D341Med (cell line): ENCODE results near the gene CUBN.

ENCODE experiments used
- DNase-seq: peaks from one replicate; pipeline ENCODE4 v3.0.0; 2012; ENCODE audit warnings: low spot score

The CUBN gene

GRCh38 chr10:17101257-17101909 is 28.2 kb downstream of the CUBN start:
- DNase-seq: no peak

- DNase-seq: no peak
Measured at GRCh38 chr10:17100586-17100985, 29.0 kb downstream of the CUBN start.

GRCh38 chr10:17098012-17098411 is 31.6 kb downstream of the CUBN start:
- no peak for DNase-seq

- DNase-seq: no peak
Measured at GRCh38 chr10:17094844-17095243, 34.8 kb downstream of the CUBN start.

GRCh38 chr10:17092986-17093803 is 36.4 kb downstream of the CUBN start:
- no peak for DNase-seq

GRCh38 chr10:17092216-17092944 is 37.2 kb downstream of the CUBN start:
- DNase-seq: no peak

- no peak for DNase-seq
Measured at GRCh38 chr10:17088118-17088806, 41.3 kb downstream of the CUBN start.

- DNase-seq: no peak
Measured at GRCh38 chr10:17086865-17087367, 42.7 kb downstream of the CUBN start.

GRCh38 chr10:17085011-17085725 is 44.4 kb downstream of the CUBN start:
- DNase-seq: no peak

GRCh38 chr10:17084258-17084657 is 45.4 kb downstream of the CUBN start:
- no peak for DNase-seq

- no peak for DNase-seq
Measured at GRCh38 chr10:17081431-17081830, 48.2 kb downstream of the CUBN start.

GRCh38 chr10:17077890-17078289 is 51.7 kb downstream of the CUBN start:
- DNase-seq: no peak

- DNase-seq: no peak
Measured at GRCh38 chr10:17077346-17077781, 52.2 kb downstream of the CUBN start.

GRCh38 chr10:17076626-17077345 is 52.8 kb downstream of the CUBN start:
- DNase-seq: no peak

- no peak for DNase-seq
Measured at GRCh38 chr10:17075533-17076359, 53.9 kb downstream of the CUBN start.

- no peak for DNase-seq
Measured at GRCh38 chr10:17074541-17074847, 55.1 kb downstream of the CUBN start.

- no peak for DNase-seq
Measured at GRCh38 chr10:17073725-17074540, 55.7 kb downstream of the CUBN start.

GRCh38 chr10:17068953-17069352 is 60.7 kb downstream of the CUBN start:
- no peak for DNase-seq
